GM10847 (cell line): Measurements from ENCODE around the gene COL13A1.

Experiments
- POLR2A ChIP-seq: IDR thresholded peaks from 2 replicates; pipeline ENCODE4 v1.6.1; 2011; ENCODE audit not compliant: insufficient read length; ENCODE audit errors: extremely low read depth

COL13A1 gene

GRCh38 chr10:70007116-70007820 lies 205.6 kb downstream of the COL13A1 start:
- TF ChIP-seq POLR2A, result no peak
